Aorta (tissue), 5 donors: Measurements from ENCODE around the gene TRIM10. TPM values are rescaled to one million over a fixed set of nuclear protein-coding genes. Genes with fewer than 3 reads are reported as not detected.

ENCODE experiments used
- ATAC-seq: fragments of 200-7000 bp; cut with Tn5 transposase; one replicate; pipeline ENCODE4 v1.9.1; 2022; ENCODE audit warnings: moderate library complexity; ENCODE audit not compliant: low FRiP score
- DNase-seq, 2 donors: peaks; one replicate each; pipeline ENCODE4 v3.0.0-alpha.2; 2020
- H3K27ac ChIP-seq, 2 donors: one replicate each; pipeline ENCODE4 v1.5.1; 2013; ENCODE audit warnings: low read length in 2 of 2, mild to moderate bottlenecking in 2 of 2, moderate library complexity in 2 of 2, control low read depth in 1 of 2, inconsistent platforms in 1 of 2, low read depth in 1 of 2
- H3K27me3 ChIP-seq, 2 donors: one replicate each; pipeline ENCODE4 v1.6.1; 2013; ENCODE audit warnings: control low read depth in 1 of 2, low read length in 1 of 2, mild to moderate bottlenecking in 1 of 2, moderate library complexity in 1 of 2; ENCODE audit not compliant: insufficient read depth in 2 of 2, control insufficient read depth in 1 of 2
- H3K36me3 ChIP-seq, 2 donors: one replicate each; pipeline ENCODE4 v1.6.1; 2013; ENCODE audit warnings: control low read depth in 1 of 2, low read length in 1 of 2, mild to moderate bottlenecking in 1 of 2; ENCODE audit not compliant: insufficient read depth in 2 of 2, control insufficient read depth in 1 of 2
- H3K4me1 ChIP-seq, 2 donors: one replicate each; pipeline ENCODE4 v1.6.1; 2013; ENCODE audit warnings: low read length in 2 of 2, control low read depth in 1 of 2, mild to moderate bottlenecking in 1 of 2, moderate library complexity in 1 of 2; ENCODE audit not compliant: insufficient read depth in 2 of 2, control insufficient read depth in 1 of 2
- H3K4me3 ChIP-seq, 2 donors: one replicate each; pipeline ENCODE4 v1.5.1; 2013; ENCODE audit warnings: low read length in 2 of 2, control low read depth in 1 of 2, mild to moderate bottlenecking in 1 of 2
- H3K9me3 ChIP-seq: one replicate; pipeline ENCODE4 v1.6.1; 2013; ENCODE audit warnings: mild to moderate bottlenecking, low read length; ENCODE audit not compliant: control insufficient read depth
- WGBS, 2 donors: extraction: QIAGEN DNeasy Blood & Tissue Kit; methylation state at CpG; one replicate each; pipeline ENCODE4 v1.1.7; 2013; 5-methylcytosine and 5-hydroxymethylcytosine counted together
- intact Hi-C, 2 donors: fragments of 100-400 bp; cut with DNase I; formaldehyde crosslinking; loops; one replicate each; pipeline versions ENCODE4 v1.14.2 to v1.15.0; 2022
- polyA plus RNA-seq, 2 donors: library from polyadenylated mRNA; stranded (reverse); fragments of 200-250 nt; gene quantifications; one replicate each; pipeline ENCODE4 v1.2.3, GENCODE V29; 2013
- total RNA-seq, 2 donors: library from RNA; stranded (reverse); fragmentation: NEBNext Ultra II Directional; extraction: Animal tissue kit (Norgen Biotek cat#: 25700); gene quantifications; one replicate each; pipeline ENCODE4 v1.2.1, GENCODE V29; 2021
- donor health status: healthy with polysubstance abuse.
- donor health status: Bipolar disorder and iron deficiency.
- donor health status: DM: no; HTN: no; CAD: no.
- donor health status: DM: no; HTN: no; CAD: no.
- donor health status: DM: yes; HTN: yes; CAD: no.

The TRIM10 gene
- total and polyA plus RNA-seq, 4 donors = 0.12 to 0.13 TPM; not detected in 2

GRCh38 chr6:30180145-30180544, 19.1 kb upstream of the TRIM10 start:
- no peaks in the 10 kb centered on the region for H3K4me1 ChIP-seq
- H3K36me3 ChIP-seq = no peaks in the 10 kb centered on the region
- H3K4me3 ChIP-seq = no peak overlapping the region
- 79 to 96% methylated on average over 1 of the region's 1 CpG for WGBS, 2 donors
- intact Hi-C loops = no loop called here
- no peak for DNase-seq
- ATAC-seq = no peak
- H3K9me3 ChIP-seq = no peaks in the 10 kb centered on the region
- H3K27ac ChIP-seq = no peak overlapping the region
- H3K27me3 ChIP-seq = no peaks in the 10 kb centered on the region

- Histone ChIP-seq H3K27me3 (no peaks in the 10 kb centered on the region), H3K9me3 (no peaks in the 10 kb centered on the region), H3K27ac (no peak overlapping the region), H3K36me3 (no peaks in the 10 kb centered on the region), H3K4me3 (no peak overlapping the region), H3K4me1 (no peaks in the 10 kb centered on the region)
- ATAC-seq = no peak
- intact Hi-C loops = no loop called here
- 0 to 97% methylated on average over 1 of the region's 1 CpG for whole genome bisulfite sequencing, 2 donors
- no peak for DNase-seq
Observed at GRCh38 chr6:30178837-30179236, 17.8 kb upstream of the TRIM10 start.

- intact Hi-C loops = no loop called here
- H3K36me3 ChIP-seq = no peaks in the 10 kb centered on the region
- H3K27ac ChIP-seq = no peak overlapping the region
- no peak for DNase-seq
- no peak for ATAC-seq
- no peaks in the 10 kb centered on the region for H3K4me1 ChIP-seq
- H3K9me3 ChIP-seq = no peaks in the 10 kb centered on the region
- no peaks in the 10 kb centered on the region for H3K27me3 ChIP-seq
- H3K4me3 ChIP-seq = no peak overlapping the region
- 61 to 86% methylated on average over 2 of the region's 2 CpGs for WGBS, 2 donors
Observed at GRCh38 chr6:30175765-30176164, 14.8 kb upstream of the TRIM10 start.

- Histone ChIP-seq H3K36me3 (no peaks in the 10 kb centered on the region), H3K4me3 (no peak overlapping the region), H3K4me1 (no peaks in the 10 kb centered on the region), H3K27ac (no peak overlapping the region), H3K9me3 (no peaks in the 10 kb centered on the region), H3K27me3 (peaks cover 0 to 1% of the 10 kb centered on the region in 2 donors)
- intact Hi-C loops = no loop called here
- WGBS, 2 donors = 91 to 92% methylated on average over 4 of the region's 4 CpGs
- no peak for ATAC-seq
- no peak for DNase-seq
Observed at GRCh38 chr6:30172681-30173080, 11.7 kb upstream of the TRIM10 start.

GRCh38 chr6:30171677-30172471, 10.9 kb upstream of the TRIM10 start:
- ATAC-seq (peak; percentile 44), DNase-seq (no peak)
- Histone ChIP-seq H3K4me3 (no peak overlapping the region), H3K9me3 (no peaks in the 10 kb centered on the region), H3K4me1 (no peaks in the 10 kb centered on the region), H3K27ac (no peak overlapping the region), H3K36me3 (no peaks in the 10 kb centered on the region), H3K27me3 (peaks cover 0 to 1% of the 10 kb centered on the region in 2 donors)
- 3 to 5% methylated on average over 62 of the region's 62 CpGs for WGBS, 2 donors
- intact Hi-C loops = no loop called here

GRCh38 chr6:30169658-30170614, 8.9 kb upstream of the TRIM10 start:
- Histone ChIP-seq H3K4me1 (no peaks in the 10 kb centered on the region), H3K27me3 (peaks cover 0 to 1% of the 10 kb centered on the region in 2 donors), H3K36me3 (no peaks in the 10 kb centered on the region), H3K9me3 (no peaks in the 10 kb centered on the region), H3K4me3 (no peak overlapping the region), H3K27ac (no peak overlapping the region)
- ATAC-seq (peak; percentile 74), DNase-seq (no peak)
- WGBS, 2 donors = 22 to 27% methylated on average over 7 of the region's 7 CpGs
- intact Hi-C loops = no loop called here

GRCh38 chr6:30168741-30169140, 7.7 kb upstream of the TRIM10 start:
- Histone ChIP-seq H3K4me3 (no peak overlapping the region), H3K36me3 (no peaks in the 10 kb centered on the region), H3K27ac (no peak overlapping the region), H3K9me3 (no peaks in the 10 kb centered on the region), H3K4me1 (no peaks in the 10 kb centered on the region), H3K27me3 (peaks cover 0 to 1% of the 10 kb centered on the region in 2 donors)
- 54 to 72% methylated on average over 1 of the region's 1 CpG for WGBS, 2 donors
- DNase-seq (no peak), ATAC-seq (no peak)
- intact Hi-C loops = no loop called here

GRCh38 chr6:30167101-30167500, 6.1 kb upstream of the TRIM10 start:
- intact Hi-C loops = no loop called here
- Histone ChIP-seq H3K9me3 (no peaks in the 10 kb centered on the region), H3K4me3 (no peak overlapping the region), H3K27me3 (peaks cover 0 to 1% of the 10 kb centered on the region in 2 donors), H3K36me3 (no peaks in the 10 kb centered on the region), H3K4me1 (no peaks in the 10 kb centered on the region), H3K27ac (no peak overlapping the region)
- no peak for ATAC-seq
- no peak for DNase-seq
- 68 to 75% methylated on average over 6 of the region's 6 CpGs for WGBS, 2 donors
